ENCODE measurements around the gene APELA. TPM values are rescaled to one million over a fixed set of nuclear protein-coding genes. Genes with fewer than 3 reads are reported as not detected.

The APELA gene
- total and polyA plus RNA-seq, 2 of the 4 experiments (the other 2 are of a cell fraction) = not detected

DNA sequence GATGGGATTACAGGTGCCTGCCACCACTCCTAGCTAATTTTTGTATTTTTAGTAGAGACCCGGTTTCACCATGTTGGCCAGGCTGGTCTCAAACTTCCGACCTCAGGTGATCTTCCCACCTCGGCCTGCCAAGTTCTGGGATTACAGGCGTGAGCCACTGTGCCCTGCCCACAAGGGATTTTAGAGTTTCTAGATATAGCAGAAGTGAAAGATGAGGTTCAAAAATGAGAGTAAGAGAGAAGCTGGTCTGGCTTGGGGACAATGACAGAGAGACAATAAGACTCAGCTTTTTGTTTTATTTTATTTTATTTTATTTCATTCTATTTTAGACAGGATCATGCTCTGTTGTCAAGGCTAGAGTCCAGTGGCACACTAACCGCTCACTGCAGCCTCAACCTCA, 69.8 kb downstream of the APELA start:
- Histone ChIP-seq H3K27ac (ENCODE audit: insufficient read depth, low read length) (no peak overlapping the region), H2BK5ac (ENCODE audit: low read depth, low read length, poor library complexity, severe bottlenecking) (no peak overlapping the region), H2BK20ac (ENCODE audit: low read depth, low read length) (no peak overlapping the region), H3K4me3 (ENCODE audit: insufficient read depth, low read depth, low read length) (no peak overlapping the region), H3K9me3 (ENCODE audit: control insufficient read depth, insufficient read depth, low read length) (no peaks in the 10 kb centered on the region), H4K20me1 (ENCODE audit: insufficient read depth, low read length) (no peaks in the 10 kb centered on the region), H3K56ac (ENCODE audit: extremely low read depth, insufficient read depth, low read length) (no peak overlapping the region), H4K8ac (ENCODE audit: low read depth in 2 of 2, low read length in 2 of 2) (no peak overlapping the region), H3K23ac (ENCODE audit: low read depth, low read length) (no peak overlapping the region), H2BK15ac (ENCODE audit: low read depth, low read length) (no peak overlapping the region), H2BK120ac (ENCODE audit: low read depth, low read length) (no peak overlapping the region), H3K4me1 (ENCODE audit: control insufficient read depth, insufficient read depth, low read length) (no peaks in the 10 kb centered on the region), H3K9me1 (ENCODE audit: insufficient read depth, low read length) (no peaks in the 10 kb centered on the region), H2AK9ac (replicated peaks; ENCODE audit: low read depth, low read length, poor library complexity) (no peak overlapping the region), H2AFZ (replicated peaks; ENCODE audit: low read length, poor library complexity) (no peak overlapping the region), H3K18ac (ENCODE audit: low read depth, low read length) (no peak overlapping the region), H2AK5ac (ENCODE audit: low read depth, low read length) (no peak overlapping the region), H3K14ac (replicated peaks; ENCODE audit: low read depth, low read length) (no peak overlapping the region), H3K36me3 (ENCODE audit: control insufficient read depth, insufficient read depth, low read length) (no peaks in the 10 kb centered on the region), H3K79me1 (ENCODE audit: low read depth in 1 of 2, low read length in 2 of 2) (no peaks in the 10 kb centered on the region), H3K27me3 (ENCODE audit: control insufficient read depth, insufficient read depth, low read length) (no peaks in the 10 kb centered on the region), H4K91ac (ENCODE audit: insufficient read depth, low read depth, low read length) (no peak overlapping the region), H3K4me2 (ENCODE audit: low read depth, low read length) (no peak overlapping the region), H3K9ac (ENCODE audit: low read depth, low read length) (no peak overlapping the region), H3K4ac (ENCODE audit: low read depth, low read length) (no peak overlapping the region), H4K5ac (ENCODE audit: low read depth, low read length) (no peak overlapping the region)
- in situ Hi-C loops (cut with MboI; ENCODE audit: low sequenced_read_pairs) = no loop called here
- WGBS, 2 experiments (ENCODE audit: extremely low coverage in 2 of 2, insufficient read length in 1 of 2) = 40% methylated on average over 1 of the region's 5 CpGs; no CpG with 5 or more reads in 1 of the 2 experiments
- DNase-seq (no peak), ATAC-seq (ENCODE audit: low read depth) (no peak)
- TF ChIP-seq RCOR1 (IDR thresholded peaks at IDR 0.05; ENCODE audit: insufficient replicate concordance, low read length) (no peak), RFX5 (IDR thresholded peaks at IDR 0.05; ENCODE audit: low read depth, low read length) (no peak), BHLHE40 (IDR thresholded peaks at IDR 0.05; ENCODE audit: low read depth, low read length) (no peak), CHD1 (IDR thresholded peaks at IDR 0.05; ENCODE audit: low read depth, low read length) (no peak), POLR2A (IDR thresholded peaks at IDR 0.05; ENCODE audit: low read depth, low read length) (no peak), FOS (IDR thresholded peaks at IDR 0.05; ENCODE audit: low read depth, low read length) (no peak), MAZ (IDR thresholded peaks at IDR 0.05; ENCODE audit: borderline replicate concordance, low read depth, low read length) (no peak), MAFK (IDR thresholded peaks at IDR 0.05; ENCODE audit: low read depth, low read length) (no peak), USF2 (IDR thresholded peaks at IDR 0.05; ENCODE audit: low read depth, low read length) (no peak), CEBPB (IDR thresholded peaks at IDR 0.05; ENCODE audit: low read depth, low read length) (no peak), MXI1 (IDR thresholded peaks at IDR 0.05; ENCODE audit: borderline replicate concordance, low read depth, low read length) (no peak), SMC3 (IDR thresholded peaks at IDR 0.05; ENCODE audit: low read depth, low read length) (no peak), ELK1 (IDR thresholded peaks at IDR 0.05; ENCODE audit: borderline replicate concordance, low read depth, low read length) (no peak), RAD21 (IDR thresholded peaks at IDR 0.05; ENCODE audit: low read length) (no peak), NFE2L2 (IDR thresholded peaks at IDR 0.05; ENCODE audit: low read depth, low read length) (no peak)
- TF ChIP-seq, protein P1, sequence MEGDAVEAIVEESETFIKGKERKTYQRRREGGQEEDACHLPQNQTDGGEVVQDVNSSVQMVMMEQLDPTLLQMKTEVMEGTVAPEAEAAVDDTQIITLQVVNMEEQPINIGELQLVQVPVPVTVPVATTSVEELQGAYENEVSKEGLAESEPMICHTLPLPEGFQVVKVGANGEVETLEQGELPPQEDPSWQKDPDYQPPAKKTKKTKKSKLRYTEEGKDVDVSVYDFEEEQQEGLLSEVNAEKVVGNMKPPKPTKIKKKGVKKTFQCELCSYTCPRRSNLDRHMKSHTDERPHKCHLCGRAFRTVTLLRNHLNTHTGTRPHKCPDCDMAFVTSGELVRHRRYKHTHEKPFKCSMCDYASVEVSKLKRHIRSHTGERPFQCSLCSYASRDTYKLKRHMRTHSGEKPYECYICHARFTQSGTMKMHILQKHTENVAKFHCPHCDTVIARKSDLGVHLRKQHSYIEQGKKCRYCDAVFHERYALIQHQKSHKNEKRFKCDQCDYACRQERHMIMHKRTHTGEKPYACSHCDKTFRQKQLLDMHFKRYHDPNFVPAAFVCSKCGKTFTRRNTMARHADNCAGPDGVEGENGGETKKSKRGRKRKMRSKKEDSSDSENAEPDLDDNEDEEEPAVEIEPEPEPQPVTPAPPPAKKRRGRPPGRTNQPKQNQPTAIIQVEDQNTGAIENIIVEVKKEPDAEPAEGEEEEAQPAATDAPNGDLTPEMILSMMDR (conservative IDR thresholded peaks at IDR 0.05; ENCODE audit: low read depth, low read length) = no peak
- POLR2A ChIA-PET (ENCODE audit: unreplicated experiment) = no interaction called here
- dilution Hi-C loops (cut with HindIII; ENCODE audit: low sequenced_read_pairs, unreplicated experiment) = no loop called here
- no TSS peak for BruUV-seq (replicated peaks)
- intact Hi-C loops (cut with micrococcal nuclease) = no loop called here
- CTCF ChIA-PET = no interaction called here
